ENCODE measurements around the gene AFAP1L1.

The AFAP1L1 gene

GRCh38 chr5:149271716-149272563 is at the start of gene AFAP1L1:
Gene AFAP1L1, plus strand, starts transcription at chr5:149271859. Its CDS starts 110 bp downstream, at chr5:149271969.
- peak; percentile 27 for DNase-seq

- no peak for DNase-seq
These were observed 48.4 kb upstream of the AFAP1L1 start for GRCh38 chr5:149223081-149223848.

- no peak for DNase-seq
These were observed 47.4 kb upstream of the AFAP1L1 start for GRCh38 chr5:149224282-149224681.

DNA sequence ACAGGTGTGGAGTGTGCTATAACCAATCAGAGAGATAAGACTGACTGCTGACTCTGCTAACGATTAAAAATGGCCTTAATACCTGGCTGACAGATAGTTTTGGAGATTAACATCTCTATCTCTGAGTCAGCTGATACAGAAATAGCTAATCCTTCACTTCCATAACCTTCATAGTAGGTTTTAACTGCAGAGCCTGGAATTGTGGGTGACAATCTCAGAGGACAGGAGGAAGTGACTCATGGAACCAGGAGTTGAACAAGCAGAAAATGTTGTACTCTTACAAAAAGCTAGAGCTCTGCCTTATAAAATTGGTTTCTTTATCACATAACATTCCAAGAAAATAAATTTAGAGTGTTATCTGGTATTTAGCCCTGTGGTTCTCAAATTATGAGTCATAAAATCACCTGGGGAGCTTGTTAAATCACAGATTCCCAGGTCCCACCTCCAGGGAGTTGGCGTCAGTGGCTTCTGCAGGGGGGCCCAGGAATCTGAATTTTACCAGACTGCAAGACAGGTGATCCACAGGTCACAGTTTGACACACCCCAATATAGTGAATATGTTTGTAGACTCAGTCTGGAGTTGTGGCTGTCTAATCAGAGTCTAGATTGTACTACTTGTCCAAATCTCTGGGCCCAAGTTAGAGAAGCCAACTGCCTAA is 44.4 kb upstream of the AFAP1L1 start:
- no peak for DNase-seq

DNA sequence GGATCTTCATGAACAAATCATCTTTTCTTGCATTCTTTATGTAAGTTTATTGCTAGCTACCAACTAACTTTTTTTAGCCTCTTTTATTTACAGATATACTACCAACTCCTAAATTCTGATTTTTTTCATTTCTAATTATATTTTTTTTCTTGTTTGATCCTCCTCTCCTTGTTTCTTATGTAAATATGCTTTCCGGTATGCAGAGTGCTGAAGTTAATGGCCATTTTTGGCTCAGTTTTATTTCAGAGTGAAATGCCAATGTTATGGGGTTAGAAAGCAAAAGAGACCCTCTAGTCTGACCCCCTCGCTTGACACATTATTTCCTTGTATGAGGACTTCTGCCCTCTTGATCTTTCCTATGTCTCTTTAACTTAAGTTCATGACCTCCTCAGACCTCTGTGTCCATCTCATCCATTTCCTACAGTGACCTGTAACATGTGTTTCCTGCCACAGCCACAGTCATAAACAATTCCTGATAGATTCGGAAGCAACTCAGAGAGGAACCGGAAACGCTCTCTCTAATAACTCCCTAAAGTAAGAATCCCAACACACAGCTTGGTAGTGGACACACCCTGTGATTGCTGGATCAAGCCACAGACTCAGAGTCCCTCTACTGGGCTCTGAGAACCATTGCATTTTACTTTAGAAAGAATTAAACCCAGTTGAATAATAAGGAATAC is 42.9 kb upstream of the AFAP1L1 start:
- DNase-seq = no peak

DNA sequence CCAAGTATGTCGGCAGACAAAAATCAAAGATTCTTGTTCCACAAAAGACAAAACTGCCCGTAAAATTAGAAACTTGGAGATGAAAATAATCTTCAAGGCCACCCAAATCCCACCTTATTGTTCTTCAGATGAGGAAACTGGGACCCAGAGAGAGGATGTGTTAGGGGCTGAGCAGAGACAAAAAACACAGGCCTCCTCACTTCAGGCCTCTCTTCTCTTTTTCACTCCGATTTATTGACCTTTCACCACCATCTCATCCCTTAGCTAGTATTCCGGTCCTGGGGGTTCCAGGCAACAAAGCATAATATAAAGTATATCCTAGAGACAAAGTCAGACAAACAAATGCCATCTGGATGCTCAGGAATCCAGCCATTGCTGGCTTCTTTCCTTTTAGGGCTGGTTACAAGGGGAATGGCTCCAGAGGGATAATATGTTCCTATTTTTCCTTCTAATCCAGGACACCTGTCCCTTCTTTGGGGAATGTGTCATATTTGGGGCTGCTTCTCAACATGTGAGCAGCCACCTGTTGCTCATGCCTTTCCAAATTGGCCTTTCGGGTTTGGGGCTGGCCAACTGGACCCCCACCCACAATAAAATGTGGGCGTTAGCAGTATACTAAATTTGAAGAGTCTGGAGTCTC is 42.2 kb upstream of the AFAP1L1 start:
- DNase-seq = no peak

- DNase-seq = no peak
These were observed 35.8 kb upstream of the AFAP1L1 start for GRCh38 chr5:149235841-149236240.

DNA sequence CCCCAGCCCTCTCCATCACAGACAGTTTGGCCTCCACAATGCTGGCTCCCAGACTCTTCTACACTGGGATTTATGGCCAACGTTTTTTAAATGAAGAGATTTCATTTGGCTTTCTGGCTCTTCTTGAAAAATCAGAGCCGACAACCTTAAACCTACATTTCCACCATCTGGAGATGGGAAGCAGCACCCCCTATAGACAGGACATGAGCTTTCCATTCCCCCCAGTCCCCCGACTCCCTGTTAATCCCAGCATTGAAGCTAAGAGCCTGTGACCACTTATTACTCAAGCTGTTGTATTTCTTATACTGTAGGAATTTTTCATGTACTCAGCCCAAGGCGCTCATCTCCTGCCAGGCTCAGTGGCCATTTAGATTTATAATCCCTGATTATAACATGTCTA is 34.0 kb upstream of the AFAP1L1 start:
- DNase-seq = no peak

DNA sequence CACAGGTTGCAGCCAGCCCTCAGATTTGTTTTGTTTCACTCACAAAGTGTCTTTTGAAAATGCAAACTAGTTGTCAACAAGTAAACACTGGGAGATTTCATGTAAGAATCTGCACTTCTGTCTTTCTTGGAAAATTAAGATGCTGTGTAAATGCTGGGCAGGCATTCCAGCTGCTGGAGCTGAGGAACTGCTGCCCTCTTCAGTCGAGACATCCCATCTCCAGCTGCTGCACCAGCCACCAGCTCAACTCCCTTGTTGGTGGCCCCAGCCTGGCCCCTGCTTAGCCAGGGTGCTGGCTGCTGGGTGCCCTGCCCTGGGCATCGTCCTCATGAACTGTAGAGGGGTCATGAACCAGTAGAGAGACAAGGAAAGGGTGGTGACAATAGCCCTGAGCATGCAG is 33.1 kb upstream of the AFAP1L1 start:
- DNase-seq = no peak

DNA sequence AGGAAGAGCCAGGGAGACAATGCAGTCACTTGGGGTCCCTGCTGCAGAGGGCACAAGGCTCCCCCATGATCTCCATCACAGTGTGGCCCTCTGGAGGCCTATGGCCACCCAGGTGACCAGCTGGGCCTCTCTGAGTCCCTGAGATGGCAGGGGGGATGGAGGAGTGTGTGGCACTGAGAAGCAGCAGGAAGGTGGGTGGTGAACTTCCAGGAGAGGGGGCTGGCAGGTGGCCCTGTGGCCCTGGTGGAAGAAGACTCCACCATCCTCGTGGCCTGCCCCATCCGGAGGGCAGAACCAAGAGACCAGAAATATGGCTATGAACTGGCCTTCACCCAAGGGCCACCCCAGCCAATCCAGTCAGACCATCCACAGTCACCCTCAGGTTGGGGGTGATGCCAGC is 31.7 kb upstream of the AFAP1L1 start:
- no peak for DNase-seq

DNA sequence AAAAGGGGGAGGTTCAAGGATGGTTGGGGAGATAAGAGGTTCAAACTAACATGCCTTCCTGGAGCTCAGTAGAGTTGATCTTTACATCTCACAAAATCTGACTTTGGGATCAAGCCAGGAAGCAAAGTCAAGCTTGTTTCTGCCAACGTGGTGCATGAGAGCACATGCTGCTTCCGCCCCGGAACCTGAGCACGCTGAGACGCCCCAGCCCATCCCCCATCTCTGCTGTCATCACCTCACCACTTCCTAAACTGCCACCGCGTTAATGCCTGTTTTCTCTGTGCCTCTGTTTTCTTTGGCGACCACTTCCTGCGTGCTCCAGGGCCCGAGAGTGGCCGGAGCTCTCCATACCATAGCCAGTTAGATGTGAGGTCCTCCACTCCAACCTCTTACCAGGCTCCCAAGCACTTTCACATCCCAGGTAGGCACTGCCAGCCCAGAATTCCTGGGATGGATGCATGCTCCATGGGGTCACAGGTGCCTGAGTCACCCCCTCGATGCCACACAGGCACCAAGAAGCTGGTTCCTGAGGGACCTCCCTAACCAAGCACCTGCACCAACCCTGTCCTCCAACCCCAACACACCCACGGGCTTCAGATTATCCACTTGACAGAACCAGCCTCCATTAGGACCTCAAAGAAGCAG is 31.2 kb upstream of the AFAP1L1 start:
- DNase-seq = peak; percentile 80

DNA sequence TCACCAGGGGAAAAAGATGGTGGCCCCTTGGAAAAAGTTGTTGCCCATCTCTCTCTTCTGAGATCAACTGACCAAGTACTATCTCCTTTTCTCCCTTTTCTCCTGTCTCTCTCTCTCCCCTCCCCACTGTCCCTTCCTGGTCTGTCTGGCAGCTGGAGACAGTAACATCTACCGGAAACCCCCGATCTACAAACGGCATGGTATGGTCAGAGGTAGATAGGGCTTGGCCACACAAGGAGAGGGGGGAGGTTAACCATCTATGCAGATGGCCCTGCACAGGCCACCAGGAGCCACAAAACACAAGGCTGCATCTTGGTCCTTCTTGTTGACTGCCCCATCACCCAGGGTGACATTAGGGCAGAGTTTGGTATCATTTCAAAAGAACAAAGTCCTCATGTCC is 29.3 kb upstream of the AFAP1L1 start:
- DNase-seq = no peak

DNA sequence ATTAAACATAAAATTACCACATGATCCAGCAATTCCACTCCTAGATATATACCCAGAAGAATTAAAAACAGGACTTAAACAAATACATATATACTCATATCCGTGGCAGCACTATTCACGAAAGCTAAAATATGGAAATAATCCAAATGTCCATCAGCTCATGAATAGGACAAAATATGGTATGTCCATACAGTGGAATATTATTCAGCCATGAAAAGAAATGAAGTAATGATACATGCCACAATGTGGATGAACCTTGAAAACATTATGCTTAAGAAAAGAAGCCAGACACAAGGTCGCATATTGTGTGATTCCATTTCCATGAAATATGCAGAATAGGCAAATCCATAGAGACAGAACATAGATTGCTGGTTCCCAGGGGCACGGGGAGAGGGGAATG is 24.8 kb upstream of the AFAP1L1 start:
- DNase-seq = no peak

GRCh38 chr5:149247726-149248125 is 23.9 kb upstream of the AFAP1L1 start:
- no peak for DNase-seq

GRCh38 chr5:149251546-149251945 is 20.1 kb upstream of the AFAP1L1 start:
- no peak for DNase-seq

DNA sequence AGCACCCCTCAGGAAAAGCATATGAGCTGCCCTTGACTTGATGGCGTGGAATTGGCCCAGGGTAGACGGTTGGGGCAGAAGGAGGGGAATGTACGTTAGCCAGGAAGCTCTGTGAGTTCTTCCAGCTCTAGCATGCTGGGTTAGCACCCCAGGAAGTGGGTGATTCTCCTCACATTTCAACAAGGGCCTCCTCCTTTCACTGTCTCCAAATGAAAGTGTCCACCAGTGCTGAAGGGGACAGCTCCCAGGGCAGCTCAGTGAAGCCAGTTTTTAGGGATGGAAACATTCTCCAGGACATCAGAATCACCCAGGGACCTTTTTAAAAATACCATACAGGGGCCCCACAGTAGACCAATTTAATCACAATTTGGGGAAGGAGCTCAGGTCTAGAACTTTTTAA is 17.2 kb upstream of the AFAP1L1 start:
- DNase-seq = no peak

DNA sequence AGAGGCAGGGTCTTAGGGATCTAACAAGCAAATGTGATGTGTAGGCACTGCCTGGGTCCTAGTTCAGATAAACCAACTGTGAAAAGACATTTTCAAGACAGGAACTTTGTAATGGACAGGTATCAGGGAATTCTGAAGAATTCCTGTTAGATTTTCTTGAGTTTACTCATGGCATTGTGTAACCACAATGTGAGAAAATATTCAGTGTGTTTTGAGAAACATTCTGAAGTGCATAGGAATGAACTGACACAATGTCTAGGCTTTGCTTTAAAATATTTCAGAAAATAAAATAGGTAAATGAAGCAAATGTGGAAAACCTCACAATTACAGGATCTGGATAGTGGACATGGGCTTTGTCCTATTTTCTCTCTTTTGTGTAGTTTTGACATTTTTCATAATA is 15.2 kb upstream of the AFAP1L1 start:
- DNase-seq = no peak

GRCh38 chr5:149257131-149257530 is 14.5 kb upstream of the AFAP1L1 start:
- DNase-seq = no peak

- no peak for DNase-seq
These were observed 13.6 kb upstream of the AFAP1L1 start for GRCh38 chr5:149257889-149258705.

DNA sequence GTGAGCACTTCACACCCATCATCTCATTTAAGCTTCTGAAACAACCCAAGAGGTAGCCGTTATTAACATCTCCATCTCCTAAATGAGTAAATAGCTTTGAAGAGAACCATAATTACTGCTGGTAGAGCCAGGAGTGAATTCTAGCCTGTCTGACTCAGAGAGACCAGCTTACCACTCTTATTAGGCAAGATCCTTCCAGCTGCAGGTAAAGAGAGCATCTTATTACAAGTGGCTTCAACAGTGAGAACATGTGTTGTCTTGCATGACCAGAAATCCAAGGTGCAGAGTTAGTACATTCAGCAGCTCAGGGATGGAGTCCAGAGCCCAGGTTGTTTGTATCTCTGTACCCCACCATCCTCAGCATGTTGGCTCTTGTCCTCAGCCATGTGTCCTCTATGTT is 10.9 kb upstream of the AFAP1L1 start:
- DNase-seq = no peak

DNA sequence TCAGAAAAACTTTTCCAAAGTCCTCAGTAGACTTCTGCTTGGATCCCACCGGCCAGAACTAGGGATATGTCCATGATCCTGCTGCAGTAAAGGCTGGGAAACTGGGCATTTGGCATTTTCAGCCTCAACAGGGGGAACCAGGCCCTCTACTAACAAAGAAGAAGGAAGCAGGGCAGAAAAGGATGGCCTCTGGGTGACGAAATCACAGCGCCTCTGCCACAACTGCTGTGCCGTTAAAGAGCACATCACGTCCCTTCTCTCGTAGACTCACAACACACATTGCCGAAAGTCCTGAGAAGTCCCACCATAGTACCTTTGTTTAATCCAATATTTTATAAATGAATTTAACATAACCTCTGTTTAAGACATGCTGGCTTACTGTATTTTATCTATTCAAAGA is 10.4 kb upstream of the AFAP1L1 start:
- DNase-seq = no peak

Measured in activated CD4-positive, alpha-beta T cell treated with anti-CD3 and anti-CD28 coated beads for 48 hours (primary cell).